Activated CD8-positive, alpha-beta T cell treated with anti-CD3 and anti-CD28 coated beads, Interleukin-2, amount 10 ng/mL, durations not matched to agents 7 days and 5 days (primary cell): Measurements from ENCODE around the gene SLC1A4. TPM values are rescaled to one million over a fixed set of nuclear protein-coding genes. Genes with fewer than 3 reads are reported as not detected.
"Not testable (repeated sequence)": the region's sequence is repeated elsewhere in the genome, so short reads cannot be mapped to it uniquely, and the experiment has no call there.

Experiments
- ATAC-seq: fragments of 150-1000 bp; cut with Tn5 transposase; one replicate; pipeline ENCODE4 v1.10.0; 2021; ENCODE audit warnings: moderate library complexity
- CTCF ChIA-PET: fragments of 350-600 bp; sonication (Branson Sonifier 250); formaldehyde crosslinking; loops from one replicate; lab custom pipeline; 2021; ENCODE audit warnings: antibody characterized with exemption; lab: Charles Lee
- POLR2A ChIA-PET: fragments of 350-600 bp; sonication (Branson Sonifier 250); formaldehyde crosslinking; loops from one replicate; lab custom pipeline; 2021; ENCODE audit warnings: antibody characterized with exemption; lab: Charles Lee
- DNase-seq: peaks from one replicate; pipeline ENCODE4 v3.0.0-alpha.2; 2020
- H3K27ac Mint-ChIP-seq: one replicate; pipeline ENCODE4 v1.8.0; 2021; ENCODE audit warnings: mild to moderate bottlenecking, mixed read lengths
- H3K27me3 Mint-ChIP-seq: one replicate; pipeline ENCODE4 v1.8.0; 2021; ENCODE audit warnings: low read depth, mixed read lengths
- H3K36me3 Mint-ChIP-seq: one replicate; pipeline ENCODE4 v1.8.0; 2021; ENCODE audit warnings: low read depth, mixed read lengths
- H3K4me1 Mint-ChIP-seq: one replicate; pipeline ENCODE4 v1.8.0; 2021; ENCODE audit warnings: low read depth, mixed read lengths
- H3K4me3 Mint-ChIP-seq: one replicate; pipeline ENCODE4 v1.8.0; 2021; ENCODE audit warnings: mild to moderate bottlenecking, mixed read lengths
- H3K9me3 Mint-ChIP-seq: one replicate; pipeline ENCODE4 v1.8.0; 2022; ENCODE audit warnings: mixed read lengths; ENCODE audit not compliant: insufficient read depth
- total RNA-seq, 2 experiments: library from RNA; stranded (reverse); gene quantifications; one replicate each; pipeline ENCODE4 v1.2.3, GENCODE V29; 2021

The SLC1A4 gene
- total RNA-seq, 2 experiments from 2014 or later = 48.8 to 50.1 TPM

DNA sequence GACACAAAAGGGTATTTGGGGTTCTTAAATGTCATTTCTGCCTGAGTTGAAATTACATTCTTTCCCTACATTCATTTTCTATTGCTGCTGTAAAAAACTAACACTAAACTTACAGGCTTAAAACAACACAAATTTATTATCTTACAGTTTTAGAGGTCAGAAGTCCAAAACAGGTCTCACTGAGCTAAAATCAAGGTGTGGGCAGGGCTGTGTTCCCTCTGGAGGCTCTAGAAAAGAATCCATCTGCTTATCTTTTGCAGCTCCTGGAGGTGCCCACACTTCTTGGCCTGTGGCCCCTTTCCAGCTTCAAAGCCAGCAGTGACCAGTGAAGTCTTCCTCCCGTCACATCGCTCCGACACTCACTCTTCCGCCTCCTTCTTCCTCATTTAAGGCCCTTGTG lies 23.2 kb upstream of the SLC1A4 start:
- Mint-ChIP-seq H3K36me3 (no peaks in the 10 kb centered on the region), H3K27ac (no peak overlapping the region), H3K4me1 (peaks cover 1% of the 10 kb centered on the region), H3K27me3 (no peaks in the 10 kb centered on the region), H3K4me3 (no peak overlapping the region), H3K9me3 (no peaks in the 10 kb centered on the region)
- DNase-seq (no peak), ATAC-seq (no peak)
- ChIA-PET CTCF (interaction anchor here (1.1 to 1.2 kb wide), 2 partner anchors 48 to 67 kb away, joined by 3 to 4 read pairs; no protein-coding TSS in a partner anchor), POLR2A (no interaction called here)

DNA sequence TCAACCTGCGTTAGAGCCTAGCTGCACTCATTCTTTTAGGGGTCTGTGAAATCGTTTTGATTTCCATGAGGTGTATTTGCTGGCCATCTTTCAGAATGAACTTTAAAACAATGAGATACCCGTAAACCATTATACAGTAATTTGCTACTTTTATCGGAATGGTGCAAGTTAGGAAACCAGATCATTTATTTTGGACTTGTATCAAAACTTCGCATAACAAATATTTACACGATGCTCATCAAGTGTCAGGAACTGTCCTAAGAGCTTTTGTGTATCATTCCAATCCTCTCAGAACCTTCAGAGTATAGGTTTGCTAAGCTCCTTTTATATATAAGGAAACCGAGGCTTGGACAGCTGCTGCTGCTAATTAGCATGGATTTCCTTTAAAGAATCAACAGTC lies 22.4 kb upstream of the SLC1A4 start:
- Mint-ChIP-seq H3K27me3 (no peaks in the 10 kb centered on the region), H3K4me3 (no peak overlapping the region), H3K4me1 (peaks cover 1% of the 10 kb centered on the region), H3K36me3 (no peaks in the 10 kb centered on the region), H3K27ac (no peak overlapping the region), H3K9me3 (no peaks in the 10 kb centered on the region)
- ChIA-PET POLR2A (no interaction called here), CTCF (no interaction called here)
- ATAC-seq = no peak
- no peak for DNase-seq

DNA sequence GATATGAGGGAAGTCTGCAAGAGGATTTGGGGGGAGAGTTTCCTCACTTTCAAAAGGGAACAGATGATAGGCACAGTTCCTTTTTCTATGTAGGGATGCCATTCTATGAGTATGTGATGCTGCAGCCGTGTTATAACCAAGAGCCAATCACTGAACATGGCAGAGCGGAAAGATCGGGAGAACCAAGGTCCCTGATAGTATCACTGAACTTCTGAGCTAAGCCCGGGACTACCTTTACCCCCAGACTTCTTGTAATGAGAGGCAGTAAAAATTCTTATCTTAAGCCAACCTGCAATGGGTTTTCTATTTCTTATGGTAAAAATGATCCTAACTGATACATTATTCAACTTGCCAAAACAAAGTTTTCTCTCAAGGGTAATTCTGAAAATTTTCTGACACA lies 21.6 kb upstream of the SLC1A4 start:
- ChIA-PET POLR2A (no interaction called here), CTCF (no interaction called here)
- DNase-seq (no peak), ATAC-seq (no peak)
- no peak overlapping the region for H3K27ac Mint-ChIP-seq
- no peaks in the 10 kb centered on the region for H3K27me3 Mint-ChIP-seq
- no peaks in the 10 kb centered on the region for H3K36me3 Mint-ChIP-seq
- no peak overlapping the region for H3K4me3 Mint-ChIP-seq
- H3K9me3 Mint-ChIP-seq = no peaks in the 10 kb centered on the region
- H3K4me1 Mint-ChIP-seq = peaks cover 1% of the 10 kb centered on the region

DNA sequence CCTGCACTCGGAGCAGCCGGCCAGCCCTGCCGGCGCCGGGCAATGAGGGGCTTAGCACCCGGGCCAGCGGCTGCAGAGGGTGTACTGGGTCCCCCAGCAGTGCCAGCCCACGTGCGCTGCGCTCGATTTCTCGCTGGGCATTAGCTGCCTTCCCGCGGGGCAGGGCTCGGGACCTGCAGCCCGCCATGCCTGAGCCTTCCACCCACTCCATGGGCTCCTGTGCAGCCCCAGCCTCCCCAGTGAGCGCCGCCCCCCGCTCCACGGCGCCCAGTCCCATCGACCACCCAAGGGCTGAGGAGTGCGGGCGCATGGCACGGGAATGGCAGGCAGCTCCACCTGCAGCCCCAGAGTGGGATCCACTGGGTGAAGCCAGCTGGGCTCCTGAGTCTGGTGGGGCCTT lies 20.1 kb upstream of the SLC1A4 start:
- POLR2A ChIA-PET, H3K9me3 Mint-ChIP-seq, H3K27ac Mint-ChIP-seq, H3K36me3 Mint-ChIP-seq, H3K4me1 Mint-ChIP-seq, CTCF ChIA-PET, H3K27me3 Mint-ChIP-seq, DNase-seq, ATAC-seq, H3K4me3 Mint-ChIP-seq: not testable (repeated sequence)

GRCh38 chr2:64970495-64970894 lies 18.7 kb upstream of the SLC1A4 start:
- H3K9me3 Mint-ChIP-seq = no peaks in the 10 kb centered on the region
- ATAC-seq = no peak
- no peak overlapping the region for H3K4me3 Mint-ChIP-seq
- no peak overlapping the region for H3K27ac Mint-ChIP-seq
- CTCF ChIA-PET = interaction anchor here (0.6 to 1.5 kb wide), 3 partner anchors 22 to 53 kb away, joined by 3 to 4 read pairs (median 3); no protein-coding TSS in a partner anchor
- no peaks in the 10 kb centered on the region for H3K36me3 Mint-ChIP-seq
- DNase-seq = no peak
- peaks cover 1% of the 10 kb centered on the region for H3K4me1 Mint-ChIP-seq
- POLR2A ChIA-PET = no interaction called here
- H3K27me3 Mint-ChIP-seq = peaks cover 5% of the 10 kb centered on the region

- Mint-ChIP-seq H3K9me3 (no peaks in the 10 kb centered on the region), H3K27ac (no peak overlapping the region), H3K27me3 (peaks cover 9% of the 10 kb centered on the region), H3K36me3 (no peaks in the 10 kb centered on the region), H3K4me1 (peaks cover 2% of the 10 kb centered on the region), H3K4me3 (no peak overlapping the region)
- ChIA-PET POLR2A (no interaction called here), CTCF (interaction anchor here (1.1 to 1.3 kb wide), 3 partner anchors 18 to 83 kb away, joined by 3 read pairs; no protein-coding TSS in a partner anchor)
- no peak for ATAC-seq
- DNase-seq = no peak
These were observed 16.8 kb upstream of the SLC1A4 start for GRCh38 chr2:64972426-64972825.

DNA sequence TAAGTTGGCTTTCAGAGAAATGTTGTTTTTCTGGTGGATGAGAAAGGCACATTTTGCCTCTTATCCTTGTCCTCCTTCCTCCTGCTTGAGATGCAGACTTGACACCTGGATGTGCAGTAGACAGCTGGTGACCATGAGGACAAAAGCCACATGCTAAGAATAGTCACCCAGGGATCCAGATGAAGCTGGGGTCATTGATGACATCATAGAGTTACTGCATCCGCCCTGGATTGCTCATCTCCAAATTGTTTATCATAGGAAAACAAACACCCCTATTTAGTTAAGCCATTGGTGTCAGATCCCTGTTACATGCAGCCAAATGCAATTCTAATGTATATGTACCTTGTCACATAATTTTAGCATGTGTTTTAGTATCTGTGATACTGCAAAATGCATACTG lies 16.3 kb upstream of the SLC1A4 start:
- no peaks in the 10 kb centered on the region for H3K36me3 Mint-ChIP-seq
- no peak overlapping the region for H3K4me3 Mint-ChIP-seq
- H3K27ac Mint-ChIP-seq = no peak overlapping the region
- peaks cover 4% of the 10 kb centered on the region for H3K4me1 Mint-ChIP-seq
- no peaks in the 10 kb centered on the region for H3K9me3 Mint-ChIP-seq
- H3K27me3 Mint-ChIP-seq = peaks cover 12% of the 10 kb centered on the region
- DNase-seq (no peak), ATAC-seq (no peak)
- POLR2A ChIA-PET = interaction anchor here (1.8 kb wide), 1 partner anchor 27 kb away, joined by 7 read pairs; no protein-coding TSS in a partner anchor
- CTCF ChIA-PET = interaction anchor here (1.1 to 1.3 kb wide), 3 partner anchors 19 to 83 kb away, joined by 3 read pairs; no protein-coding TSS in a partner anchor

GRCh38 chr2:64975232-64975821 lies 13.9 kb upstream of the SLC1A4 start:
- ChIA-PET POLR2A (no interaction called here), CTCF (interaction anchor here (1.2 kb wide), 1 partner anchor 9 kb away, joined by 3 read pairs; no protein-coding TSS in a partner anchor)
- peaks cover 12% of the 10 kb centered on the region for H3K27me3 Mint-ChIP-seq
- peaks cover 17% of the 10 kb centered on the region for H3K4me1 Mint-ChIP-seq
- no peak overlapping the region for H3K27ac Mint-ChIP-seq
- DNase-seq (no peak), ATAC-seq (no peak)
- no peak overlapping the region for H3K4me3 Mint-ChIP-seq
- no peaks in the 10 kb centered on the region for H3K9me3 Mint-ChIP-seq
- H3K36me3 Mint-ChIP-seq = no peaks in the 10 kb centered on the region

- H3K36me3 Mint-ChIP-seq = no peaks in the 10 kb centered on the region
- peaks cover 12% of the 10 kb centered on the region for H3K27me3 Mint-ChIP-seq
- no peak overlapping the region for H3K27ac Mint-ChIP-seq
- H3K9me3 Mint-ChIP-seq = no peaks in the 10 kb centered on the region
- no peak for DNase-seq
- CTCF ChIA-PET = no interaction called here
- ATAC-seq = no peak
- POLR2A ChIA-PET = no interaction called here
- no peak overlapping the region for H3K4me3 Mint-ChIP-seq
- H3K4me1 Mint-ChIP-seq = peaks cover 20% of the 10 kb centered on the region
These were observed 12.9 kb upstream of the SLC1A4 start for GRCh38 chr2:64976276-64976675.

DNA sequence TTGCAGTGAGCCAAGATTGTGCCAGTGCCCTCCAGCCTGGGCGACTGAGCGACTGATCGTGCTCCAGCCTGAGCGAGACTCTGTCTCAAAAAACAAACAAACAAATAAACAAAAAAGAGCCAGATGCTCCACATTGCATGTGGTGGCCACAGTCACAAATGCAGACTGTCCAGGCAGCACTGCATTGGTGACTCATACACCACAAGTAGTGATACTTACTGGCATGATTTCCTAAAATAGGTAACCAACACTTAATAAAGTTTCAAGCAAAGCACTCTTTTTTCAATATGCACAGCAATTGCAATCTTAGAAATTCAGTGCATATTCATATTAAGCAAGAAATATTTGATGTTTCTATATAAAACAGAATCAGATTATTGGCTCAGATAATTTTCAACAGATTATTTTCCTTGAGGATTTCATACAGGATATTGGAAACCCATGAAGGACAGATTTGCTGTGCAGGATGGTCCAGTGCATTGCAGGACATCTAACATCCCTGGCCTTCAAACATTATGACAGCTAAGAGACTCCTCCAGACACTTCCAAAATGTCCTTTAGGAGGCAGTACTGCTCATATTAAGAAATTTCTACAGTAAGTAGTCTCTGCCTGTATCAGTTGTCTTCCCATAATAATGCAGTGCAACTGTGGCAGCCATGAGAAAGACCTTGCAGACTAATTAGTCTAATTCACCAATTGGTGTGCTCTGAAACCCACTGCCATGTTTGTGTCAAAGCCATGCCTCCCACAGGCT lies 10.5 kb upstream of the SLC1A4 start:
- ChIA-PET CTCF (interaction anchor here (1.0 to 2.6 kb wide), 8 partner anchors 9 to 63 kb away, joined by 3 to 14 read pairs (median 6); no protein-coding TSS in a partner anchor), POLR2A (interaction anchor here (0.9 to 2.0 kb wide), 2 partner anchors 9 to 33 kb away, joined by 3 to 8 read pairs; no protein-coding TSS in a partner anchor)
- Mint-ChIP-seq H3K27me3 (peaks cover 12% of the 10 kb centered on the region), H3K36me3 (no peaks in the 10 kb centered on the region), H3K4me1 (peaks cover 39% of the 10 kb centered on the region), H3K9me3 (no peaks in the 10 kb centered on the region), H3K4me3 (no peak overlapping the region), H3K27ac (no peak overlapping the region)
- no peak for DNase-seq
- peak; percentile 42 for ATAC-seq

DNA sequence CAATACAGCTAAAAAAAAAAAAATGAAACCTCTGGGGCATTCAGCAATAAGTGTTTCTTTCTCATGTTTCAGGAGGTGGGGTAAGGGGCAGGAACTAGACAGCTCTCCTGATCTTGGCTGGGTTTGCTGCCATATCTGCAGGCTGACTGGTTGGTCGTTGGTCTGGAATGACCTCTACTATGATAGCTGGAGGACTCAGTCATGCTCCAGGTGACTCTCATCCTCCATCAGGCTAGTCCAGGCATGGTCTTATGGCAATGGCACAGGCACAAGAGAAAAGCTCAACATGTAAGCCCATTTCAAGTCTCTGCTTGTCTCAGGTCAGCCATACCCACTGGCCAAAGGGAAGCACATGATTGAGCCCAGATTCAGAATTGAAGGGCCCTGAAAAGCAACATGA lies 9.5 kb upstream of the SLC1A4 start:
- peaks cover 42% of the 10 kb centered on the region for H3K4me1 Mint-ChIP-seq
- peaks cover 2% of the 10 kb centered on the region for H3K36me3 Mint-ChIP-seq
- ChIA-PET CTCF (interaction anchor here (1.0 to 2.6 kb wide), 8 partner anchors 8 to 64 kb away, joined by 4 to 14 read pairs (median 6); no protein-coding TSS in a partner anchor), POLR2A (interaction anchor here (0.6 to 2.0 kb wide), 3 partner anchors 8 to 62 kb away, joined by 3 to 8 read pairs (median 4); no protein-coding TSS in a partner anchor)
- ATAC-seq = no peak
- no peak overlapping the region for H3K4me3 Mint-ChIP-seq
- no peak overlapping the region for H3K27ac Mint-ChIP-seq
- H3K27me3 Mint-ChIP-seq = peaks cover 14% of the 10 kb centered on the region
- H3K9me3 Mint-ChIP-seq = no peaks in the 10 kb centered on the region
- DNase-seq = no peak
